ENCODE results near the gene PCDHGA2. TPM values are rescaled to one million over a fixed set of nuclear protein-coding genes. Genes with fewer than 3 reads are reported as not detected.

Gene PCDHGA2
- total RNA-seq, 1 experiment from 2014 or later = 0.78 TPM

Other genes starting within 250 kb of the PCDHGA2 start
- gene PCDHB2, start 244.1 kb upstream of the PCDHGA2 start, total RNA-seq (2022; extraction: Qiagen RNA extraction) = 3.1 to 6.7 TPM (median 3.8 TPM) in 5 replicates
- gene PCDHB3, start 238.3 kb upstream of the PCDHGA2 start, total RNA-seq (2022; extraction: Qiagen RNA extraction) = 0.06 to 1.8 TPM (median 0.06 TPM) in 3 of 5 replicates, not detected in the others
- 0.06 to 0.12 TPM (median 0.07 TPM) in 4 of 5 replicates, not detected in the other for gene PCDHB4, start 216.9 kb upstream of the PCDHGA2 start, total RNA-seq (2022; extraction: Qiagen RNA extraction)
- gene PCDHB5, start 203.6 kb upstream of the PCDHGA2 start, total RNA-seq (2022; extraction: Qiagen RNA extraction) = 1.2 to 1.8 TPM (median 1.6 TPM) in 5 replicates
- 0.91 to 1.2 TPM (median 1.1 TPM) in 5 replicates for gene PCDHB6, start 188.7 kb upstream of the PCDHGA2 start, total RNA-seq (2022; extraction: Qiagen RNA extraction)
- 0.03 TPM in 1 of 5 replicates, not detected in the others for gene PCDHB7, start 166.1 kb upstream of the PCDHGA2 start, total RNA-seq (2022; extraction: Qiagen RNA extraction)
- 0.29 to 0.41 TPM (median 0.32 TPM) in 5 replicates for gene PCDHB8, start 161.0 kb upstream of the PCDHGA2 start, total RNA-seq (2022; extraction: Qiagen RNA extraction)
- 0.06 to 0.10 TPM (median 0.06 TPM) in 5 replicates for gene PCDHB16, start 156.4 kb upstream of the PCDHGA2 start, total RNA-seq (2022; extraction: Qiagen RNA extraction)
- 0.02 to 0.09 TPM (median 0.06 TPM) in 4 of 5 replicates, not detected in the other for gene PCDHB9, start 151.6 kb upstream of the PCDHGA2 start, total RNA-seq (2022; extraction: Qiagen RNA extraction)
- gene PCDHB10, start 146.4 kb upstream of the PCDHGA2 start, total RNA-seq (2022; extraction: Qiagen RNA extraction) = 0.02 to 0.03 TPM in 2 of 5 replicates, not detected in the others
- gene PCDHB11, start 139.1 kb upstream of the PCDHGA2 start, total RNA-seq (2022; extraction: Qiagen RNA extraction) = 0.05 to 0.11 TPM (median 0.07 TPM) in 5 replicates
- gene PCDHB12, start 130.0 kb upstream of the PCDHGA2 start, total RNA-seq (2022; extraction: Qiagen RNA extraction) = 0.03 to 0.04 TPM in 2 of 5 replicates, not detected in the others
- gene PCDHB13, start 124.8 kb upstream of the PCDHGA2 start, total RNA-seq (2022; extraction: Qiagen RNA extraction) = 0.03 to 0.10 TPM (median 0.05 TPM) in 5 replicates
- gene PCDHB14, start 115.4 kb upstream of the PCDHGA2 start, total RNA-seq (2022; extraction: Qiagen RNA extraction) = 0.05 to 0.16 TPM (median 0.07 TPM) in 5 replicates
- 0.02 to 0.07 TPM (median 0.06 TPM) in 3 of 5 replicates, not detected in the others for gene PCDHB15, start 93.4 kb upstream of the PCDHGA2 start, total RNA-seq (2022; extraction: Qiagen RNA extraction)
- gene SLC25A2, start 34.7 kb upstream of the PCDHGA2 start, total RNA-seq (2022; extraction: Qiagen RNA extraction) = 0.05 TPM in 1 of 5 replicates, not detected in the others
- gene TAF7, start 18.0 kb upstream of the PCDHGA2 start, total RNA-seq (2022; extraction: Qiagen RNA extraction) = 61.5 to 85.8 TPM (median 70.6 TPM) in 5 replicates
- gene PCDHGA1, start 8.2 kb upstream of the PCDHGA2 start, total RNA-seq (2022; extraction: Qiagen RNA extraction) = 0.30 to 0.39 TPM (median 0.37 TPM) in 5 replicates
- gene PCDHGA3, start 5.1 kb downstream of the PCDHGA2 start, total RNA-seq (2022; extraction: Qiagen RNA extraction) = 0.04 to 0.07 TPM in 2 of 5 replicates, not detected in the others
- 1.3 to 2.0 TPM (median 1.8 TPM) in 5 replicates for gene PCDHGB1, start 11.3 kb downstream of the PCDHGA2 start, total RNA-seq (2022; extraction: Qiagen RNA extraction)
- 0.07 to 0.17 TPM (median 0.16 TPM) in 5 replicates for gene PCDHGA4, start 16.3 kb downstream of the PCDHGA2 start, total RNA-seq (2022; extraction: Qiagen RNA extraction)
- gene PCDHGB2, start 21.2 kb downstream of the PCDHGA2 start, total RNA-seq (2022; extraction: Qiagen RNA extraction) = 0.06 to 0.12 TPM (median 0.08 TPM) in 5 replicates
- gene PCDHGA5, start 25.4 kb downstream of the PCDHGA2 start, total RNA-seq (2022; extraction: Qiagen RNA extraction) = 0.07 to 0.24 TPM (median 0.15 TPM) in 5 replicates
- gene PCDHGB3, start 31.5 kb downstream of the PCDHGA2 start, total RNA-seq (2022; extraction: Qiagen RNA extraction) = 0.17 to 0.33 TPM (median 0.24 TPM) in 5 replicates
- gene PCDHGA6, start 35.1 kb downstream of the PCDHGA2 start, total RNA-seq (2022; extraction: Qiagen RNA extraction) = 0.13 to 0.27 TPM (median 0.22 TPM) in 5 replicates
- 0.82 to 1.0 TPM (median 0.97 TPM) in 5 replicates for gene PCDHGA7, start 44.0 kb downstream of the PCDHGA2 start, total RNA-seq (2022; extraction: Qiagen RNA extraction)
- gene PCDHGB4, start 48.9 kb downstream of the PCDHGA2 start, total RNA-seq (2022; extraction: Qiagen RNA extraction) = 0.70 to 1.0 TPM (median 0.98 TPM) in 5 replicates
- gene PCDHGA8, start 53.9 kb downstream of the PCDHGA2 start, total RNA-seq (2022; extraction: Qiagen RNA extraction) = 0.02 to 0.08 TPM (median 0.03 TPM) in 5 replicates
- gene PCDHGB5, start 59.2 kb downstream of the PCDHGA2 start, total RNA-seq (2022; extraction: Qiagen RNA extraction) = 2.1 to 2.6 TPM (median 2.4 TPM) in 5 replicates
- gene PCDHGA9, start 64.0 kb downstream of the PCDHGA2 start, total RNA-seq (2022; extraction: Qiagen RNA extraction) = 0.02 to 0.09 TPM (median 0.05 TPM) in 4 of 5 replicates, not detected in the other
- 0.03 to 0.14 TPM (median 0.09 TPM) in 5 replicates for gene PCDHGB6, start 69.3 kb downstream of the PCDHGA2 start, total RNA-seq (2022; extraction: Qiagen RNA extraction)
- gene PCDHGA10, start 74.2 kb downstream of the PCDHGA2 start, total RNA-seq (2022; extraction: Qiagen RNA extraction) = 0.01 to 0.02 TPM (median 0.02 TPM) in 3 of 5 replicates, not detected in the others
- gene PCDHGB7, start 78.9 kb downstream of the PCDHGA2 start, total RNA-seq (2022; extraction: Qiagen RNA extraction) = 0.03 to 0.08 TPM (median 0.06 TPM) in 4 of 5 replicates, not detected in the other
- 0.02 to 0.03 TPM (median 0.02 TPM) in 4 of 5 replicates, not detected in the other for gene PCDHGA11, start 82.3 kb downstream of the PCDHGA2 start, total RNA-seq (2022; extraction: Qiagen RNA extraction)
- 0.02 to 0.03 TPM in 2 of 5 replicates, not detected in the others for gene PCDHGA12, start 91.7 kb downstream of the PCDHGA2 start, total RNA-seq (2022; extraction: Qiagen RNA extraction)
- gene PCDHGC3, start 137.2 kb downstream of the PCDHGA2 start, total RNA-seq (2022; extraction: Qiagen RNA extraction) = 5.0 to 6.7 TPM (median 5.6 TPM) in 5 replicates
- gene PCDHGC4, start 146.3 kb downstream of the PCDHGA2 start, total RNA-seq (2022; extraction: Qiagen RNA extraction) = 0.01 to 0.05 TPM (median 0.03 TPM) in 3 of 5 replicates, not detected in the others
- gene PCDHGC5, start 150.3 kb downstream of the PCDHGA2 start, total RNA-seq (2022; extraction: Qiagen RNA extraction) = 0.02 to 0.03 TPM (median 0.03 TPM) in 3 of 5 replicates, not detected in the others

Measured in A549 treated with CORT108297 at 1 μM for 4 hours (cell line).